HuH-7 (cell line): ENCODE data around the gene UBAC2.
A peak's percentile ranks its signal among the peaks of the same experiment; 100 is the strongest.

Experiments used
- DNase-seq: peaks from one replicate; pipeline ENCODE4 v3.0.0; 2011; ENCODE audit warnings: low spot score

Gene UBAC2

DNA sequence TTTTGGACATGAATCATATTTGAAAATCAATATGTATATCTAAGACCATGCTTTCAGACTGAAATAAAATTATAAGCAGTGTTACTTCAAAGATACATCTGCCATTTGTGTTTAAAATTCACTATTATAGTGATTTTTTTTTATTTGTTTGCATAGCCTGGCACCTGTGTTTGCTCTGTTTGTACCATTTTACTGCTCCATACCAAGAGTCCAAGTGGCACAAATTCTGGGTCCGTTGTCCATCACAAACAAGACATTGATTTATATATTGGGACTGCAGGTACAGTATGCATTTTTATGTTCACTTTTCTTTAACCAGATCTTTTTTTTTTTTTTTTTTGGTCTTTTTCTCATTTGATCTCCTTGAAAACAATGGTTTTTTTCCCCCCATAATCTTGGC lies 113.3 kb downstream of the UBAC2 start:
- DNase-seq, result no peak

- DNase-seq, result no peak
Observed at GRCh38 chr13:99314640-99315176, 114.1 kb downstream of the UBAC2 start.

DNA sequence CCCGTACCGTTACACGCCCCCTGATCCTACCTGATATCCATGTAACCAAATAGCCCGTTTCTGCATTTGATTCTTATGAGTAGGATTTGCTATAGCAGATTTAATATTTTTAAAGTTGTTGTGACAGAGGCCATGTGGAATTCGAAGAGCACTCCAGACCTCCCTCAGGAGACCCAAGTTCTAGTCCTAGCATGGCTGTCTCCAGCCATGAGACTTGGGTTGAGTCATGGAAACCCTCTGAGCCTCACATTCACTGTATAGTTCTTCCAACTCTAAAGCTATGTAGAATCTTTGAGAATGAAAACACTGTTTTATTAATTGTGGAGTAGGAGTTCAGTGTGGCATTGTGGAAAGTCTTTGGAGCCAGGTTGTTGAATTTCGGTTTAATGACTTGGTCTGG lies 114.5 kb downstream of the UBAC2 start:
- DNase-seq, result no peak

DNA sequence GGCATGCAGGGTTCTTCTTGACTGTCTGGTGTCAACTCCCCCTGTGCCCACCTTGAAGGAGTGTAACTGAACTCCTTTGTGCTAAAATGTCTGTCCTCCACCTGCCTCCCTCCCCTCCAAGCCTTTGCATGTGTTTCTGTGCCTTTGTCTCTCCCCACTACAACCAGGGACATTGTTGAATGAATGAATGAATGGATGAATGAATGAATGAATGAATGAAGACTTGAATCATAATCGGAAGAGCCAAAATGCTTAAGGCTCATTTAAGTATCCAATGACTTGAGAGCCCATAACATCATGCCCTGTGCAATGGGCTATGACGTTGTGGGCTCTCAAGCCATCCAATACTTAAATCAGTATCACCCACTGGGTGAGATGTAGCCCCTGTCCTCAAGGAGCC lies 115.6 kb downstream of the UBAC2 start:
- no peak for DNase-seq

GRCh38 chr13:99316657-99317256 lies 116.1 kb downstream of the UBAC2 start:
- DNase-seq, result no peak

DNA sequence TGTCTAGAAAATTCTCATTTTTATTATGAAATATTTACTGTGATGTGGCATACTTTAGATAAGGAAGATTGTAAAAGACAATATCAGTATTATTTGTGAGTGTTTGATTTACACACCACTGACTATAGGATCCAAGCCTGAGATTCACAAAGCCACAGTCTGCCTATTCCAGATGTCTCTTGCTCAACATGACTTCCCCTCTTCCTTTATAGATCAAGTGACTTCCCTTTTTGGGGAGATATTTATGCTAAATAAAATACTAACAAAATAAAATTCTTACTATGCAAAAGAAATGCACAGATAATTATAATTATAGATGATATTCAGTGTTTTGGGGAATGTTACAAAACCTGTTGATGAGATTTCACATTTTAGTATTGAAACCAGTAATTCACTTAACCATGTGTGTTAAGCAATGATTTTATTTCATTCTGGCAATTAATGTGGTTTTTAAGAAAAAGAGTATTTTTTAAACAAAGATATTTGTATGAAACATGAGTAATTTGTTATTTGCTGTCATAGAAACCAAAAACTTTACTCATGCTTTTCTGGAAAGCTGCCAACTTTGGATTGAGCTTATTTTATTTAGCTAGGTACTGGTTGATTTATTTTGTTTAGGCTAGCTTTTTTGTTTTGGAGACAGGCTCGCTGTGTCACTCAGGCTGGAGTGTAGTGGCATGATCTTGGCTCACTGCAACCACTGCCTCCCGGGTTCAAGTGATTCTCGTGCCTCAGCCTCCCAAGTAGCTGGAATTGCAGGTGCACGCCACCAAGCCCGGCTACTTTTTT lies 120.2 kb downstream of the UBAC2 start:
- no peak for DNase-seq

DNA sequence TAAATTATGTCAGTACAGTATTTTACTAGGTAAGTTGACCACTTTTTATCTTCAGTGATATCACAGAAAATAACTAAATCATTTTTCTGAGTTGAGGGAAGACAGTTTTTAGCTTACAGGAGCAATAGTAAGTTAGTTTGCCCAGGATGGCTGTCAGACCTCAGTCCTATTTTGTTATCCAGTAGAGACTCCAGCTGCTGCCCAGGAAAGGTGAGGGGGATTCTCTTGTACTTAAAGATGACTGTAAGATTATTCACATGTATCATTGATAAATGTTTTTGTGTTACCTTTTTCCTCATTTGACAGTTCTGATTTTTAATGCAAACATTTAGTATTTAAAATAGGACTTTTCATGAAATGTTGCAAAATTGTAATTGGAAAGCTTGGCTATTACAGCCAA lies 121.1 kb downstream of the UBAC2 start:
- DNase-seq, result no peak

DNA sequence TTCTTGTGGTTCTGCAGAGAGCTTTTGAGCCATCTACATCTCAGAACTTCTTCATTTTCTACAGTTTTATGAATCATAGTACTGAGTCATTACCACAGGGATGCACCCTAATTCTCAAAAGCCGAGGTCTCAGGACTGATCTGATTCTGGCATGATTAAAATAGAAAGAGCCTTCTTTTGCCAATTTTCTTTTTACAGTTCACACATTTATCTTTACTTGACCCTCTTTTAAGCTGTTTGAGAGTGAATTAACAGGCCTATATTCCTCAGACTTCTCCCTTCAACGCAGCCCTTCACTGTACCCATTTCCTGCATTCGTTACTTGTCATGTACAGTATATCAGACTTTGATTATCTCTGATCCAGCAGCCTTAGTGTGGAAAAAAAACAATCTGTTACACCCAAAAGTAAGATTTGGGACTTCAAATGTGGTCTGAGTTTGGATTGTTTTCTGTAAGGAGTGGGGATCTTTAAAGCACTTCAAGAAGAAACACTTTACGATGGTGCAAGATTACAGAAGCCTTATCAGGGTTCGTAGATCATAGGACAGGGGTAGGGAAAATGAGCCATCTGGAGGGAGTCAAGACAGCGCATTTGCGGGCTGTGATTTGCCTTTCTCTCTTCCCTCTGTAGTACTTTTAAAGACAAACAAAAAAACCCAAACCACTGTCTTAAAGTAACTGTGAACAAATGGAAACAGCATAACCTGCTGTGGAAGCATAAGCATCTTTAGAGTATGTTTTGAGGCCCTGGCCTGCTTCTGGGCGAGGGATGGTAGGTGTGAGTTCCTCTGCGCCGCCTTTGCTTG lies 121.8 kb downstream of the UBAC2 start:
- no peak for DNase-seq

GRCh38 chr13:99323488-99323887 lies 122.8 kb downstream of the UBAC2 start:
- no peak for DNase-seq

- DNase-seq, result no peak
Observed at GRCh38 chr13:99326012-99326411, 125.4 kb downstream of the UBAC2 start.

DNA sequence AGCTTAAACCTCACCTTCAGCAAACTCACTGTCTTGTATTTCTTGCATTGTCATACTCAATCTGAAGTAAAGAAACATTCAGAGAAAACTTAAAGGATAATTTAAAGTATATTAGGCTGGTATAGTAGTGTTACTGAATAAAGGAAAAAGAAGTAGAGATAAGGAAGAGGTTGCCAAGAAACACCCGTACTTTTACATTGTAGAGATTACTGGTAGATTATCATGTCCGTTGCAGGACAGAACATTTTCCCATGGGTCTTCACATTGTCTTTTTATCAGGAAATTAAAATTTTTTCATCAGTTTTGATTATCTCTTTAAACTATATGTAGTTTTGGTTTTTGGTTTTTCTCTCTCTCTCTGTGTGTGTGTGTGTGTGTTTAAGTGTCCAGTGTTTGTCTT lies 126.5 kb downstream of the UBAC2 start:
- DNase-seq, result no peak

GRCh38 chr13:99327761-99328160 lies 127.1 kb downstream of the UBAC2 start:
- no peak for DNase-seq

- no peak for DNase-seq
Observed at GRCh38 chr13:99329477-99329876, 128.8 kb downstream of the UBAC2 start.

GRCh38 chr13:99330942-99331341 lies 130.3 kb downstream of the UBAC2 start:
- no peak for DNase-seq

- no peak for DNase-seq
Observed at GRCh38 chr13:99331881-99332293, 131.2 kb downstream of the UBAC2 start.

DNA sequence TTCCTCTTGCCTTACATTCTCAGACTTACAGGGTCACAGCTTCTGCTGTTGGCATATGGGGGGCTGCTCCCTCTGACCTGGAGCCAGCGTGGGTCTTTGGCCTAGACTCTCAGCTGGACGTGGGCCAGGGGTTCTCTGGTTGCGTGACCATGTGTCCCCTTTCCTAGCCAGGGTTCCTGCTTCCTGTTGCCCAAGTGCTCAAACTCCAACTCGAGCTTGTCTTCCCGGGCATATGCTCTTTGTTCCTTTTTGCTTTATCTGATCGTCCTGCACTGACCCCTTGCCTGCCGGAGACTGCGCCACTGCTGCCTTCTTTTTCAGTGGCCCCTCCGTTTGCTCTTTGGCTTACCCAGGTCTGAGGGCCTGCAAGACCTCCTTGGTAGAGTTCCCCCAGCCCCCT lies 131.8 kb downstream of the UBAC2 start:
- DNase-seq, result peak; percentile 6

GRCh38 chr13:99334221-99334620 lies 133.6 kb downstream of the UBAC2 start:
- DNase-seq, result no peak

DNA sequence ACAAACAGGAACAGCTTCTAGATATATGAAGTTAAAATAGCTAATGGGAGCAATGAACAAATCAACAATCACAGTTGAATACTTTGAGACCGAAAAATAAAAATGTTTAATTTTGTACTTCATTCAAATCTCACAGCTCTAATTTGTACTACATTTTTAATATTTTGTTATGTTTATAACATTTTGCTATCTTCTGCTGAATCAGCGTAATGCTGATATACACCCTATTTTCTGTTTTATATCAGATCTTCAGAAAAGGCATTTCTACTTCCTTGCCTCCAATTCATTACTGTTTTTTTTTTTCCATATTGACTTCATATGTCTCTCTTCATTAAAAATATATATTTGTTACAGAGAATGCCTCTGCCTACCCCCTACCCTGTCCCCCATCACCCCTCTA lies 134.4 kb downstream of the UBAC2 start:
- DNase-seq, result no peak

- DNase-seq, result no peak
Observed at GRCh38 chr13:99335603-99336002, 134.9 kb downstream of the UBAC2 start.

DNA sequence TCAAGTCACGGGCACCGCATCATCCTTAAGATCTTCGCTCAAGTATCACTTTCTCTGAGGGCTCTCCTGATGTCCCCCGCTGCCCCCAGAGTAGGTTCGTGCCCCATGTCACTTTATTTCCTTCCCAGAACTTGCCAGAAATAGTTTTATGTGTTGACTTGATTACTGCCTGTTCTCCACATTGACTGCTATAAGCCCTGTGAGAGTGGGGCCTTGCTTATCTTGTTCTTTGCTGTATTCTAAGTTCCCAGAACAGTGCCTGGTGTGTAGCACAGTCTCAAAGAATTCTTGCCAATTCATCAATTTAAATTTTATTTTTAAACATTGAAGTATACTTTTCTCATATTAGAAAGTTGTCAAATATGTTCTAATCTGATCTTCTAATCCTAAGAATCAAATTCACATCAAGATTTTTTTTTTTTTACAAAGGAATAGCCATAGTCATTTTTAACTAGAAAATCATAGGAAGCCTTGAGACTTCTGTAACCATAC lies 138.6 kb downstream of the UBAC2 start:
- DNase-seq, result no peak

- no peak for DNase-seq
Observed at GRCh38 chr13:99339736-99340397, 139.2 kb downstream of the UBAC2 start.

GRCh38 chr13:99340638-99341037 lies 140.0 kb downstream of the UBAC2 start:
- no peak for DNase-seq
